Measurements from ENCODE around the gene MCHR1. TPM values are rescaled to one million over a fixed set of nuclear protein-coding genes. Genes with fewer than 3 reads are reported as not detected.

The MCHR1 gene
- total RNA-seq, 1 experiment from 2014 or later = not detected

GRCh38 chr22:40703736-40704135, 24.5 kb downstream of the MCHR1 start:
- Histone ChIP-seq H3K36me3 (ENCODE audit: insufficient read depth, low read length, poor library complexity, severe bottlenecking) (no peaks in the 10 kb centered on the region), H3K4me3 (ENCODE audit: low read depth, low read length, poor library complexity, severe bottlenecking) (no peak overlapping the region), H3K9me3 (ENCODE audit: low read depth, low read length, poor library complexity, severe bottlenecking) (no peaks in the 10 kb centered on the region), H3K4me1 (ENCODE audit: insufficient read depth, low read length, poor library complexity, severe bottlenecking) (peaks cover 9% of the 10 kb centered on the region), H3K27me3 (replicated peaks; ENCODE audit: insufficient read depth, low read depth, low read length, poor library complexity) (no peaks in the 10 kb centered on the region), H3K27ac (ENCODE audit: low read depth, low read length, poor library complexity, severe bottlenecking) (peak overlapping the region; percentile 39)
- no peak for TF ChIP-seq EZH2 (IDR thresholded peaks at IDR 0.05; ENCODE audit: borderline replicate concordance, low read depth, low read length, poor library complexity, severe bottlenecking)
- TF ChIP-seq, protein P1, sequence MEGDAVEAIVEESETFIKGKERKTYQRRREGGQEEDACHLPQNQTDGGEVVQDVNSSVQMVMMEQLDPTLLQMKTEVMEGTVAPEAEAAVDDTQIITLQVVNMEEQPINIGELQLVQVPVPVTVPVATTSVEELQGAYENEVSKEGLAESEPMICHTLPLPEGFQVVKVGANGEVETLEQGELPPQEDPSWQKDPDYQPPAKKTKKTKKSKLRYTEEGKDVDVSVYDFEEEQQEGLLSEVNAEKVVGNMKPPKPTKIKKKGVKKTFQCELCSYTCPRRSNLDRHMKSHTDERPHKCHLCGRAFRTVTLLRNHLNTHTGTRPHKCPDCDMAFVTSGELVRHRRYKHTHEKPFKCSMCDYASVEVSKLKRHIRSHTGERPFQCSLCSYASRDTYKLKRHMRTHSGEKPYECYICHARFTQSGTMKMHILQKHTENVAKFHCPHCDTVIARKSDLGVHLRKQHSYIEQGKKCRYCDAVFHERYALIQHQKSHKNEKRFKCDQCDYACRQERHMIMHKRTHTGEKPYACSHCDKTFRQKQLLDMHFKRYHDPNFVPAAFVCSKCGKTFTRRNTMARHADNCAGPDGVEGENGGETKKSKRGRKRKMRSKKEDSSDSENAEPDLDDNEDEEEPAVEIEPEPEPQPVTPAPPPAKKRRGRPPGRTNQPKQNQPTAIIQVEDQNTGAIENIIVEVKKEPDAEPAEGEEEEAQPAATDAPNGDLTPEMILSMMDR (conservative IDR thresholded peaks at IDR 0.05; ENCODE audit: low read depth, low read length) = no peak
- peak; percentile 72 for DNase-seq (ENCODE audit: low spot score)
- ChIA-PET POLR2A (ENCODE audit: low non-redundant PET) (interaction anchor here (0.6 kb wide), 1 partner anchor 11 kb away, joined by 6 read pairs; no protein-coding TSS in a partner anchor), CTCF (interaction anchor here (1.0 kb wide), 1 partner anchor 52 kb away, joined by 3 read pairs; no protein-coding TSS in a partner anchor)
- BruUV-seq (replicated peaks) = no TSS peak
- intact Hi-C loops (cut with micrococcal nuclease; ENCODE audit: unreplicated experiment) = no loop called here

GRCh38 chr22:40705918-40706682, 26.8 kb downstream of the MCHR1 start:
- CTCF ChIA-PET = interaction anchor here (0.5 kb wide), 1 partner anchor 28 kb away, joined by 12 read pairs; no protein-coding TSS in a partner anchor
- no peak for DNase-seq (ENCODE audit: low spot score)
- Histone ChIP-seq H3K36me3 (ENCODE audit: insufficient read depth, low read length, poor library complexity, severe bottlenecking) (no peaks in the 10 kb centered on the region), H3K4me1 (ENCODE audit: insufficient read depth, low read length, poor library complexity, severe bottlenecking) (peaks cover 9% of the 10 kb centered on the region), H3K4me3 (ENCODE audit: low read depth, low read length, poor library complexity, severe bottlenecking) (no peak overlapping the region), H3K9me3 (ENCODE audit: low read depth, low read length, poor library complexity, severe bottlenecking) (no peaks in the 10 kb centered on the region), H3K27ac (ENCODE audit: low read depth, low read length, poor library complexity, severe bottlenecking) (no peak overlapping the region), H3K27me3 (replicated peaks; ENCODE audit: insufficient read depth, low read depth, low read length, poor library complexity) (no peaks in the 10 kb centered on the region)
- TF ChIP-seq, protein P1 (conservative IDR thresholded peaks at IDR 0.05; ENCODE audit: low read depth, low read length) = no peak
- no peak for TF ChIP-seq EZH2 (IDR thresholded peaks at IDR 0.05; ENCODE audit: borderline replicate concordance, low read depth, low read length, poor library complexity, severe bottlenecking)
- intact Hi-C loops (cut with micrococcal nuclease; ENCODE audit: unreplicated experiment) = no loop called here
- POLR2A ChIA-PET (ENCODE audit: low non-redundant PET) = no interaction called here
- BruUV-seq (replicated peaks) = no TSS peak

DNA sequence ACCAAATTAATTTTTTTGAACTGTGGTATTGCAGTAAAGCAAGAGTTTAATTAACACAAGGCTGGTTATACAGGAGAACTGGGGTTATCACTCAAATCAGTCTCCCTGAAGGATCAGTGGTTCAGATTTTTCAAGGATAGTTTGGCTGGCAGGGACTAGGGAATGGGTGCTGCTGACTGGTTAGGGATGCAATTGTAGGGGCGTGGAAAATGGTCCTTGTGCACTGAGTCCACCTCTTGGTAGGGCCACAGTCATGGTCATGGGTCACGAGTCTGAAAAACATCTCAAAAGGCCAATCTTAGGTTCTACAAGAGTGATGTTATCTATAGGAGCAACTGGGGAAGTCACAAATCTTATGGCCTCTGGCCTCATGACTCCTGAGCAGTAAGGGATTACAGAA, 27.9 kb downstream of the MCHR1 start:
- TF ChIP-seq, protein P1 (conservative IDR thresholded peaks at IDR 0.05; ENCODE audit: low read depth, low read length) = no peak
- H3K4me1 ChIP-seq (ENCODE audit: insufficient read depth, low read length, poor library complexity, severe bottlenecking) = peaks cover 18% of the 10 kb centered on the region
- CTCF ChIA-PET = no interaction called here

More for the DNA sequence above, 27.9 kb downstream of the MCHR1 start:
- no TSS peak for BruUV-seq (replicated peaks)
- Histone ChIP-seq H3K36me3 (ENCODE audit: insufficient read depth, low read length, poor library complexity, severe bottlenecking) (no peaks in the 10 kb centered on the region), H3K27ac (ENCODE audit: low read depth, low read length, poor library complexity, severe bottlenecking) (no peak overlapping the region), H3K4me3 (ENCODE audit: low read depth, low read length, poor library complexity, severe bottlenecking) (no peak overlapping the region), H3K27me3 (replicated peaks; ENCODE audit: insufficient read depth, low read depth, low read length, poor library complexity) (no peaks in the 10 kb centered on the region), H3K9me3 (ENCODE audit: low read depth, low read length, poor library complexity, severe bottlenecking) (no peaks in the 10 kb centered on the region)
- intact Hi-C loops (cut with micrococcal nuclease; ENCODE audit: unreplicated experiment) = no loop called here
- DNase-seq (ENCODE audit: low spot score) = no peak
- POLR2A ChIA-PET (ENCODE audit: low non-redundant PET) = no interaction called here
